ENCODE data around the gene MBD5.

DNA sequence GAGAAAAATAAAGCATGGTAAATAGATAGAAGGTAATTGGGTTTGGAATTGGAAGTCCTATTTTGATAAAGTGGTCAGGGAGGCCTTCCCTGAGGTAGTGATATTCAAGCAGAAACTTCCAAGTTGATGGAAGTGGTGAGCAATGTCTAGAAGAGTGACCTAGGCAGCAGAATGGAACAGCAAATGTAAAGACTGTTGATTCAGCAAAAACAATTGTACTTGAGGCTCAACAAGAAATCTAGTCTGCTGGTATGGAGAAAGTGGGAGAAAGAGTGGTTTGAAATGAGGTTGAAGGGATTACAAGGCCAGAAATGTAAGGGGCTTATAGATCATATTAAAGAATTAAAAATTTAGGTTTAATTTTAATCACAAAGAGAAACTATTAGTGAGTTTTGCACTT lies 181.3 kb downstream of the MBD5 start:
- TF ChIP-seq GATA2 (IDR thresholded peaks at IDR 0.05; ENCODE audit: low read depth, low read length) (no peak), GATA3 (IDR thresholded peaks at IDR 0.05; ENCODE audit: low read depth, low read length) (no peak)

All from SH-SY5Y (cell line).